OCI-LY3 (cell line): ENCODE results near the gene MOB3B.

Experiments used
- H2AFZ ChIP-seq: fragments of 200-600, 300-600 bp; shearing (Covaris generic); 2 replicates; pipeline ENCODE4 v1.6.0; 2014; ENCODE audit warnings: antibody characterized with exemption, low read depth, low read length
- H3K27ac ChIP-seq: fragments of 200-600, 300-600 bp; sonication (generic); 2 replicates; pipeline ENCODE4 v1.5.1; 2014; ENCODE audit warnings: mild to moderate bottlenecking, low read length, moderate library complexity, mixed read lengths
- H3K27me3 ChIP-seq: fragments of 200-600, 300-600 bp; sonication (generic); 2 replicates; pipeline ENCODE4 v1.6.1; 2014; ENCODE audit warnings: low read depth, low read length, mixed read lengths
- H3K36me3 ChIP-seq: fragments of 200-600, 300-600 bp; sonication (generic); replicated peaks from 2 replicates; pipeline ENCODE3; 2014; ENCODE audit warnings: low read depth, low read length, mixed read lengths
- H3K4me1 ChIP-seq: fragments of 300-600, 200-600 bp; sonication (generic); 2 replicates; pipeline ENCODE4 v1.6.1; 2014; ENCODE audit warnings: low read length, mixed read lengths
- H3K4me2 ChIP-seq: fragments of 200-600, 300-600 bp; sonication (generic); 2 replicates; pipeline ENCODE4 v1.6.1; 2014; ENCODE audit warnings: low read length, mixed read lengths
- H3K4me3 ChIP-seq: fragments of 300-600, 200-600 bp; sonication (generic); 2 replicates; pipeline ENCODE4 v1.5.1; 2014; ENCODE audit warnings: antibody characterized with exemption, mild to moderate bottlenecking, low read length, moderate library complexity
- H3K79me2 ChIP-seq: fragments of 300-600, 200-600 bp; shearing (Covaris generic); 2 replicates; pipeline ENCODE4 v1.6.1; 2014; ENCODE audit warnings: mild to moderate bottlenecking, low read length, mixed read lengths
- H3K9ac ChIP-seq: fragments of 300-600, 200-600 bp; shearing (Covaris generic); 2 replicates; pipeline ENCODE4 v1.6.0; 2014; ENCODE audit warnings: mild to moderate bottlenecking, low read length, moderate library complexity
- H3K9me3 ChIP-seq: fragments of 200-600, 300-600 bp; shearing (Covaris generic); 2 replicates; pipeline ENCODE4 v1.6.1; 2014; ENCODE audit warnings: low read length, mixed read lengths; ENCODE audit not compliant: insufficient read depth
- H4K20me1 ChIP-seq: fragments of 200-600, 300-600 bp; sonication (generic); 2 replicates; pipeline ENCODE4 v1.6.1; 2016; ENCODE audit warnings: low read length, mixed read lengths; ENCODE audit not compliant: insufficient read depth
- EZH2phosphoT487 ChIP-seq: fragments of 200-600 bp; shearing (Covaris generic); IDR thresholded peaks from 2 replicates; pipeline ENCODE4 v1.6.1; 2018; ENCODE audit warnings: antibody characterized with exemption, mixed run types, low read depth
- TF ChIP-seq, protein P1 (sequence below): fragments of 200-600, 300-600 bp; sonication (generic); IDR thresholded peaks from 2 replicates; pipeline ENCODE4 v1.5.1; 2014; ENCODE audit warnings: antibody characterized with exemption, low read length, low read depth

MOB3B gene

DNA sequence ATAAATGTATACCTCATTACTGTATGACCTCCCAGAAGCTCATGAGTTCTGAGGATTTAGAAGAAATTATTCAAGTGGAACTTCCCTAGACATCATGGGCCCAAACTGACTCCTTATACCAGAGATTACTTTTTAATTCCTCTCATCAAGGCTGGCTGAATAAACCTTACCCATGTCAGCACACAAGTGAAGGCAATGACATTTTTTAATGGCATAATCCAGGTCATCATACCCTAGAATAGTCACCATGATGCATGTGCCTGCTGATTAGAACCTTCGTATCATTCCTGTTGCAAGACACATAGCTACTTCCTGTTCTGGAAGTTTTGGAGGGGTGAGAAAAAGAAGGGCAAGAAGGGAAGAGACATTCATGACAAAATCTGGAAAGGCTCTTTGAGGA, 55.3 kb downstream of the MOB3B start:
- no peak for TF ChIP-seq EZH2phosphoT487
- TF ChIP-seq, protein P1, sequence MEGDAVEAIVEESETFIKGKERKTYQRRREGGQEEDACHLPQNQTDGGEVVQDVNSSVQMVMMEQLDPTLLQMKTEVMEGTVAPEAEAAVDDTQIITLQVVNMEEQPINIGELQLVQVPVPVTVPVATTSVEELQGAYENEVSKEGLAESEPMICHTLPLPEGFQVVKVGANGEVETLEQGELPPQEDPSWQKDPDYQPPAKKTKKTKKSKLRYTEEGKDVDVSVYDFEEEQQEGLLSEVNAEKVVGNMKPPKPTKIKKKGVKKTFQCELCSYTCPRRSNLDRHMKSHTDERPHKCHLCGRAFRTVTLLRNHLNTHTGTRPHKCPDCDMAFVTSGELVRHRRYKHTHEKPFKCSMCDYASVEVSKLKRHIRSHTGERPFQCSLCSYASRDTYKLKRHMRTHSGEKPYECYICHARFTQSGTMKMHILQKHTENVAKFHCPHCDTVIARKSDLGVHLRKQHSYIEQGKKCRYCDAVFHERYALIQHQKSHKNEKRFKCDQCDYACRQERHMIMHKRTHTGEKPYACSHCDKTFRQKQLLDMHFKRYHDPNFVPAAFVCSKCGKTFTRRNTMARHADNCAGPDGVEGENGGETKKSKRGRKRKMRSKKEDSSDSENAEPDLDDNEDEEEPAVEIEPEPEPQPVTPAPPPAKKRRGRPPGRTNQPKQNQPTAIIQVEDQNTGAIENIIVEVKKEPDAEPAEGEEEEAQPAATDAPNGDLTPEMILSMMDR: no peak
- H3K9ac ChIP-seq: no peak overlapping the region
- no peak overlapping the region for H2AFZ ChIP-seq
- no peak overlapping the region for H3K4me2 ChIP-seq
- no peak overlapping the region for H3K4me3 ChIP-seq
- H3K4me1 ChIP-seq: no peaks in the 10 kb centered on the region
- H3K79me2 ChIP-seq: no peaks in the 10 kb centered on the region
- peaks cover 4% of the 10 kb centered on the region; the same call in 1 of the 2 replicates for H3K27me3 ChIP-seq
- no peaks in the 10 kb centered on the region for H4K20me1 ChIP-seq
- H3K27ac ChIP-seq: no peak overlapping the region
- H3K36me3 ChIP-seq: no peaks in the 10 kb centered on the region
- no peaks in the 10 kb centered on the region for H3K9me3 ChIP-seq

DNA sequence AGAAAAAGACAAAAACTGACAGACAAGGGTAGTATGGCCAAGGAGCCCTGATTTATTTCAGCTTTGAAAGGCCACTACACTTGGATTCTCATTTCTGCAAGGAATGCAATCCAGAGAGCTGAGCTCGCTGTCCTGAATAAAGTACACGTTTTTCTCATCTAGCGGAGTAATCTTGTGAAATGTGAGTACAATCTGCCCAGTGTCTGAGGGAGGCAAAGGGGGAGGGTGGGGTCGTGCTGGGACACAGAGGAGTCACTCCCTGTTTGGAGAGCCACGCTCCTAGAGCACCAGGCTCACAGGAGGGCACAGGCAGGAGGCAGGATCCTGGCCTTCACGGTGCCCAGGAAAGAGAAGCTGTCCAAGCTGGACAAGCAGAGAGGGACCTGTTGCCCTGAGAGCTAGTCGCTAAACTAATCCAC, 56.5 kb downstream of the MOB3B start:
- no peak overlapping the region for H2AFZ ChIP-seq

DNA sequence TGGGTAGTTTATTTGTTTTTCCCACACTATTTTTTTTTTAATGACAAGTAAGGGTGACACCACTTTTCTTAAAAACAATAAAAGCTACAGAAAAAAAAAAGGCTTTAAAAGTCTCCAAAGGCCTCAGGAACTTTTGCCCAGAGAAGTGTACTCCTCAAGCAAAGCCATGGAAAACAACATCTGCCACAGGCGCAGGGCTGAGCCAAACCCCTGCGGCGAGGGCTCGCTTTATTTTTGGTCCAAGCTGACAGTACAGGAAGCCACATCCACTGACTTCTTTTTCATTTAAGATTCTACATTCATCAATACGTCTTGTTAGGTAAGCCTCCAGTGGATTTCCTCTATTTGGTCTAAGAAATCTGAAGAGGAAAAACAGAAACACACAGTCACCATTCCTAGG, 57.4 kb downstream of the MOB3B start:
- Histone ChIP-seq H3K9ac (no peak overlapping the region), H3K4me1 (peaks cover 4% of the 10 kb centered on the region), H3K79me2 (no peaks in the 10 kb centered on the region), H3K27me3 (no peaks in the 10 kb centered on the region; the same call in 1 of the 2 replicates), H3K4me2 (no peak overlapping the region), H4K20me1 (no peaks in the 10 kb centered on the region), H3K9me3 (no peaks in the 10 kb centered on the region), H3K27ac (no peak overlapping the region), H2AFZ (no peak overlapping the region), H3K4me3 (no peak overlapping the region), H3K36me3 (no peaks in the 10 kb centered on the region)
- TF ChIP-seq, protein P1: no peak
- TF ChIP-seq EZH2phosphoT487: no peak

More for the DNA sequence above, 56.5 kb downstream of the MOB3B start:
- H3K36me3 ChIP-seq: no peaks in the 10 kb centered on the region
- H3K9me3 ChIP-seq: no peaks in the 10 kb centered on the region
- H3K27me3 ChIP-seq: no peaks in the 10 kb centered on the region; the same call in 1 of the 2 replicates
- peaks cover 4% of the 10 kb centered on the region for H3K4me1 ChIP-seq
- no peaks in the 10 kb centered on the region for H4K20me1 ChIP-seq
- no peak overlapping the region for H3K27ac ChIP-seq
- no peaks in the 10 kb centered on the region for H3K79me2 ChIP-seq
- H3K4me2 ChIP-seq: no peak overlapping the region
- TF ChIP-seq, protein P1: no peak
- TF ChIP-seq EZH2phosphoT487: no peak
- no peak overlapping the region for H3K9ac ChIP-seq
- H3K4me3 ChIP-seq: no peak overlapping the region

DNA sequence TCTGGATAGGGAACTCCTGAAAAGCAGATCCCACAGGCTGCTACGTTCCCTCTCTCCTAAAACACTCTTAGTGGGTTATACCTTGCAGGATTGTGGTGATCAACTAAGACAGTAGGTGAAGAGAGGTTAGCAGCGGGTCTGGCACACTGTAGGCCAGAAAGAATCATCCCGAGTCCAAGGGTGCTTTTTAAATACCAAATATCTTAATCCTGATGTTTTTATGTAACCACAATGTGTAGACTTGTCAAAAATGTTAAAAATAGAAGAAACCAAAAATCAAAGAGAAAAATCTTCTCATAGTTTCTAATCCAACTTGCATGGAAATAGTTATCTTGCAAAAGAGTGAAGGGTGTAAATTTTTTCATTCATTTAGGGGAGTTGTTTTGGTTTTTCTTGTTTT, 57.8 kb downstream of the MOB3B start:
- H3K9me3 ChIP-seq: no peaks in the 10 kb centered on the region
- no peaks in the 10 kb centered on the region for H3K36me3 ChIP-seq
- H3K4me1 ChIP-seq: peaks cover 4% of the 10 kb centered on the region
- H3K27ac ChIP-seq: no peak overlapping the region
- peaks cover 4% of the 10 kb centered on the region; the same call in 1 of the 2 replicates for H3K27me3 ChIP-seq
- no peak for TF ChIP-seq EZH2phosphoT487
- TF ChIP-seq, protein P1: no peak
- no peaks in the 10 kb centered on the region for H3K79me2 ChIP-seq
- no peak overlapping the region for H3K9ac ChIP-seq
- H3K4me3 ChIP-seq: no peak overlapping the region
- H3K4me2 ChIP-seq: no peak overlapping the region
- H2AFZ ChIP-seq: no peak overlapping the region
- H4K20me1 ChIP-seq: no peaks in the 10 kb centered on the region
